ENCODE measurements around the gene EEF1AKMT4.

Gene EEF1AKMT4

DNA sequence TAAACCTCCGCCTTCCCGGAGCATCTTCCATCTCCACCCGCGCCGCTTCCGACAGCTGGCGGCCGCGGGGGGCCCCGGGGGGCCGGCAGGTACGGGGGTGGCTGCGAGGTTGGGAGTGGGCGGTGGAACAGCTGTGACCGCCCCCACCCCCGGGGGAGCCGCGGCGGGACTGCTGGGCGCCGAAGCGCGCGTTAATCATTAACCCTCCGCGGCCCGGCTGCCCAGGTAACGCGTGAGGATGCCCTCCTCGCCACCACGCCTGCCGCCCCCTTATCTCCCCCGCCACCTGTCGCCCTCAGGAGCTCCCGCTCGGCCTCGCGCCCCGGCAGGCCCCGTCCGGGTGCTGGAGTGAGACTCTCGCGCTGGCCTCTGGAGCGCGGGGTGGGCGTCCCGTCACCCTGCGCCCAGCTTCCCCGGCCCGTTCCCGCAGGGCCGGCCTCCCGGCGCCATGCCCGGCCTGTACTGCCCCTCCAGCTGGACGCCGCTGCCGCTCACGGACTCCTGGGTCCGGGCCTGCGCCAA lies 19.3 kb upstream of the EEF1AKMT4 start:
- TF ChIP-seq, protein P1, sequence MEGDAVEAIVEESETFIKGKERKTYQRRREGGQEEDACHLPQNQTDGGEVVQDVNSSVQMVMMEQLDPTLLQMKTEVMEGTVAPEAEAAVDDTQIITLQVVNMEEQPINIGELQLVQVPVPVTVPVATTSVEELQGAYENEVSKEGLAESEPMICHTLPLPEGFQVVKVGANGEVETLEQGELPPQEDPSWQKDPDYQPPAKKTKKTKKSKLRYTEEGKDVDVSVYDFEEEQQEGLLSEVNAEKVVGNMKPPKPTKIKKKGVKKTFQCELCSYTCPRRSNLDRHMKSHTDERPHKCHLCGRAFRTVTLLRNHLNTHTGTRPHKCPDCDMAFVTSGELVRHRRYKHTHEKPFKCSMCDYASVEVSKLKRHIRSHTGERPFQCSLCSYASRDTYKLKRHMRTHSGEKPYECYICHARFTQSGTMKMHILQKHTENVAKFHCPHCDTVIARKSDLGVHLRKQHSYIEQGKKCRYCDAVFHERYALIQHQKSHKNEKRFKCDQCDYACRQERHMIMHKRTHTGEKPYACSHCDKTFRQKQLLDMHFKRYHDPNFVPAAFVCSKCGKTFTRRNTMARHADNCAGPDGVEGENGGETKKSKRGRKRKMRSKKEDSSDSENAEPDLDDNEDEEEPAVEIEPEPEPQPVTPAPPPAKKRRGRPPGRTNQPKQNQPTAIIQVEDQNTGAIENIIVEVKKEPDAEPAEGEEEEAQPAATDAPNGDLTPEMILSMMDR (conservative IDR thresholded peaks at IDR 0.05; ENCODE audit: low read length) = no peak
- H3K4me3 ChIP-seq (ENCODE audit: low read length) = no peak overlapping the region
- no peak for DNase-seq (ENCODE audit: low read depth)

DNA sequence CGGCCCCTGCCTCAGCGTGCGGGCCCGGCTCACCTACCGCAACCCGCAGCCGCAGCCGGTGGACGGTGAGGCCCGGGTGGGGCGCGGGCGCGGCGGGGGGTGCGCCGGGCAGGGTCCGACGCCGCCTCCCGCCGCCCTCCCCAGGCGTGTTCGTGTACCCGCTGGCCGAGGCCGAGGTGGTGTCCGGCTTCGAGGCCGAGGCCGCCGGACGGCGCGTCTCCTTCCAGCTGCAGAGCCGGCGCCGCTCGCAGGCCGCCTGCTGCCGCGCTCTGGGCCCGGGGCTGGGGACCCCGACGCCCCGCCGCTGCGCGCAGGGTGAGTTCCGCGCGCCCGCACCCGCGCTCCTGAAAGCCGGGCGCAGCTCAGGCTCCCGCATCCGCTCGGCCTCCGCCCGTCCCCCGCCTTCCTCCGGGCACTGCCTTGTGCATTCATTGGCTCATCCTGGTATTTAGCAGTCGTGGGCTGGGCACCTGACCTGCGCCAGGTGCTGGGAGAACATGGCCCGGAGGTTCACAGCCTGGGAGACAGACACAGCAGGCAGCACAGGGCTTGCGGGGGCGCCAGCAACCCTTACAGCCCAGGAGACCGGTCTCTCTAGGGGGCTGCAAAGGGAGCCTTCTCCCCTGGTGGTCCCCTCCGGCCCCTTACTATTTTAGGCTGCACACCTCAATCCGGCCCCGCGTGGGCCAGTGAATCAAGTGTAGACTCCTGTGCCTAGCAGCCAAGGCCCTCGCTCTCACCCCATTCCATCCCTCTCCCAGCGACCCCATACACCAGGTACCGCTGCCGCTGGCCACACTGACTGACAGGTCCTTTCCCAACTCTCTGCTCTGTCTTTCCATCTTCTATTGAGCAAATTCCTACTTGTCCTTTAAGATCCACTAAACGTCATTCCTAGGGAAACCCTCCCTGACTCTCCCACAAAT lies 18.6 kb upstream of the EEF1AKMT4 start:
- no peak overlapping the region for H3K4me3 ChIP-seq (ENCODE audit: low read length)

DNA sequence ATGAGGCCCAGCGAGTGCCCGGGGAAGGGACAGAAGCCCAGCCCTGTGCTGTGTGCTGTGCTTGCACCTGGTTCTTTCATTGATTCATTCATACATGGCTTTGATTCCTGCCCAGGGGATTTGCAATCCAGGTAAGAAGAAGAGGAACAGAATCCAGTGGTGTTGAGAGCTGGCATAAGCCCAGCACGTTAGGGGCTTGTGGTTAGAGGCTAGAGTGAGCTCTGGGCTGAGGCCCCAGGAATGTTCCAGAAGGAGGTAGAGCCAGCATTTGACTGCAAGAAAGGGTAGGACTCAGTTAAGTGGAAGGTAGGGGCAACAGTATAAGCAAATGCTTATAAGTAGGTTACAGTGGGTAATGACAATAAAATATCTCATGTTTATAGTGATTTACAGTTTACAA lies 17.8 kb upstream of the EEF1AKMT4 start:
- H3K4me3 ChIP-seq (ENCODE audit: low read length) = no peak overlapping the region
- DNase-seq (ENCODE audit: low read depth) = no peak
- TF ChIP-seq, protein P1 (conservative IDR thresholded peaks at IDR 0.05; ENCODE audit: low read length) = no peak

More for the DNA sequence above, 18.6 kb upstream of the EEF1AKMT4 start:
- no peak for DNase-seq (ENCODE audit: low read depth)
- TF ChIP-seq, protein P1 (conservative IDR thresholded peaks at IDR 0.05; ENCODE audit: low read length) = no peak

DNA sequence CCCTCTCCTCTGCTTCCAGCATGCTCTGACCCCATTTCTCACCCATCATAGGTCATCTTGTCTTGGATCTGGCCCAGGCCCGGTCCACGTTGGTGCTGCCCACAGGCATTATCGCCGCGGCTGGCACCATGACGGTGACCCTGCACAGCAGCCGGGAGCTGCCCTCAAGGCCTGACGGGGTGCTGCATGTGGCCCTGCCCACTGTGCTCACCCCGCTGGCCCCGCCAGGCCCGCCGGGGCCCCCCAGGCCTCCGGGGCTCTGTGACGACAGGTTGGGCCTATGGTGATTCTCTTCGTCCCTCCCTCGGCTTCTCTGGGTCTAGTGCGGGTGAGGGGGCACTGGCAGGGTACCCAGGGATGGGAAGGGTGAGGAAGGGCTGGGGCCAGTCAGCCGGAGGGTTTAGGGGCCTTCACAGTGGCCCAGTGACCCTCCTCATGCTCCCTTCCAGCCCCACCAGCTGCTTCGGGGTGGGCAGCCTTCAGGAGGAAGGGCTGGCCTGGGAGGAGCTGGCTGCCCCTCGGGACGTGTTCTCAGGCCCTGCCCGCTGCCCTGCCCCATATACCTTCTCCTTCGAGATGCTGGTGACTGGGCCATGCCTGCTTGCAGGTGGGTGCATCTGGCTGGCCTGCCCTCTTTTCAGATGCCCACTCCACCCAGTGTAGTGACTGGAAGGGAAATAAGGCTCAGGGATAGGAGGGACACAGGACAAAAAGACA lies 16.2 kb upstream of the EEF1AKMT4 start:
- H3K4me3 ChIP-seq (ENCODE audit: low read length) = no peak overlapping the region
- no peak for DNase-seq (ENCODE audit: low read depth)
- TF ChIP-seq, protein P1 (conservative IDR thresholded peaks at IDR 0.05; ENCODE audit: low read length) = no peak

DNA sequence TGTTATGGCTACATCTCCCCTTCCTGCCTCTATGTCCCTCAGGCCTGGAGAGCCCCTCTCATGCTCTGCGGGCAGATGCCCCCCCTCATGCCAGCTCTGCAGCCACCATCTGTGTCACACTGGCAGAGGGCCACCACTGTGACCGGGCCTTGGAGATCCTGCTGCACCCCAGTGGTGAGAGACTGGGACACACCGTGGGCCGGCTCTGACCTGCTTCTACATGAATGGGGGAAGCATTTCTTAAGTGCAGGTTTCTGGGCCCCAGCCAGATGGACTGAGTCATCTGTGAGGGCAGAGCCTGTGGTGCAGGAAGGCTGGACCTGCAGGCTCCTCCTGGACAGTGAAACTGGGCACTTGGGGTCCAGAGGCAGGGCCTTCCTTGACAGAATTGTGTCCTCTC lies 15.2 kb upstream of the EEF1AKMT4 start:
- DNase-seq (ENCODE audit: low read depth) = peak; percentile 68
- TF ChIP-seq, protein P1 (conservative IDR thresholded peaks at IDR 0.05; ENCODE audit: low read length) = peak; percentile 14; the same call in 1 of the 2 replicates
- no peak overlapping the region for H3K4me3 ChIP-seq (ENCODE audit: low read length)

DNA sequence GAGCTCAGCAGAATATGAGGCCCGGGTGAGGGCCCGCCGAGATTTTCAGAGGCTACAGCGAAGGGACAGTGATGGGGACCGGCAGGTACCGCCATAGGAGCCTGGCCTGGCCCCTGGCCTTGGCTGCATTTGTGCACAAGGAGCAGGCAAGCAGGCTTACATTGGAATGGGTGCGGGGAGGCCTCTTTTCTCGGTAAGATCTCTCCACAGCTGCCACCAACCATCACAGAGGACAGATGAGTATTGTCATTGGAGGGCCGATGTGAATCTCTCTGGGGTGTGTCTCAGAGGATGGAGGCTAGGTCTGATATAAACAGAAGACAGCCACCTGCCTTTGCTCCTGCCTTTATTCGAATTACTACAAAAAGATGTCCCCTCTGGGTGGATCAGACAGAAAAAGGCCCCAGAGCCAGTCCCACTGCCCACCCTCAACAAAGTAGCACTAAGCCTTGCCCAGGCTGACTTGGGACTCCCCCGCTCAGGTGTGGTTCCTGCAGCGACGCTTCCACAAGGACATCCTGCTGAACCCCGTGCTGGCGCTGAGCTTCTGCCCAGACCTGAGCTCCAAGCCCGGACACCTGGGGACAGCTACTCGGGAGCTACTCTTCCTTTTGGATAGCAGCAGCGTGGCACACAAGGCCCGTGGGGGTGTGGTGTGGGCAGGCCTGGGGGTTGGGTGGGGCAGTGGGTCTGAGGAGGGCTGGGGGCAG lies 14.6 kb upstream of the EEF1AKMT4 start:
- TF ChIP-seq, protein P1 (conservative IDR thresholded peaks at IDR 0.05; ENCODE audit: low read length) = no peak
- DNase-seq (ENCODE audit: low read depth) = no peak
- H3K4me3 ChIP-seq (ENCODE audit: low read length) = no peak overlapping the region

Measured in AG10803 (cell line).